ENCODE data around the gene LGALS12.

Gene LGALS12

GRCh38 chr11:63551091-63551888, 45.4 kb downstream of the LGALS12 start:
- TF ChIP-seq CTCF (IDR thresholded peaks at IDR 0.05; ENCODE audit: control insufficient read depth, insufficient read depth, low read depth, low read length, missing control alignments) = no peak
- no peak for DNase-seq (ENCODE audit: low read depth)
- no peak overlapping the region for H3K4me3 ChIP-seq (ENCODE audit: control insufficient read depth, low read depth, low read length)

- H3K4me3 ChIP-seq (ENCODE audit: control insufficient read depth, low read depth, low read length) = no peak overlapping the region
- no peak for TF ChIP-seq CTCF (IDR thresholded peaks at IDR 0.05; ENCODE audit: control insufficient read depth, insufficient read depth, low read depth, low read length, missing control alignments)
- DNase-seq (ENCODE audit: low read depth) = no peak
These were observed 46.0 kb downstream of the LGALS12 start for GRCh38 chr11:63551889-63552266.

- no peak overlapping the region for H3K4me3 ChIP-seq (ENCODE audit: control insufficient read depth, low read depth, low read length)
- no peak for DNase-seq (ENCODE audit: low read depth)
- TF ChIP-seq CTCF (IDR thresholded peaks at IDR 0.05; ENCODE audit: control insufficient read depth, insufficient read depth, low read depth, low read length, missing control alignments) = no peak
These were observed 47.0 kb downstream of the LGALS12 start for GRCh38 chr11:63552921-63553320.

GRCh38 chr11:63553759-63554158, 47.9 kb downstream of the LGALS12 start:
- no peak for TF ChIP-seq CTCF (IDR thresholded peaks at IDR 0.05; ENCODE audit: control insufficient read depth, insufficient read depth, low read depth, low read length, missing control alignments)
- no peak for DNase-seq (ENCODE audit: low read depth)
- no peak overlapping the region for H3K4me3 ChIP-seq (ENCODE audit: control insufficient read depth, low read depth, low read length)

GRCh38 chr11:63554877-63555223, 49.0 kb downstream of the LGALS12 start:
- no peak for TF ChIP-seq CTCF (IDR thresholded peaks at IDR 0.05; ENCODE audit: control insufficient read depth, insufficient read depth, low read depth, low read length, missing control alignments)
- no peak overlapping the region for H3K4me3 ChIP-seq (ENCODE audit: control insufficient read depth, low read depth, low read length)
- DNase-seq (ENCODE audit: low read depth) = no peak

- no peak for DNase-seq (ENCODE audit: low read depth)
- H3K4me3 ChIP-seq (ENCODE audit: control insufficient read depth, low read depth, low read length) = no peak overlapping the region
- no peak for TF ChIP-seq CTCF (IDR thresholded peaks at IDR 0.05; ENCODE audit: control insufficient read depth, insufficient read depth, low read depth, low read length, missing control alignments)
These were observed 50.6 kb downstream of the LGALS12 start for GRCh38 chr11:63556404-63557013.
